ENCODE measurements around the gene MGLL. TPM values are rescaled to one million over a fixed set of nuclear protein-coding genes. Genes with fewer than 3 reads are reported as not detected.

MGLL gene
- total RNA-seq, 1 experiment from 2014 or later = 12.6 TPM

GRCh38 chr3:127825756-127826155, 3.4 kb upstream of the MGLL start:
- DNase-seq (ENCODE audit: unreplicated experiment) = no peak
- Mint-ChIP-seq H3K4me3 (ENCODE audit: unreplicated experiment) (no peak overlapping the region), H3K36me3 (ENCODE audit: insufficient read depth, unreplicated experiment) (no peaks in the 10 kb centered on the region), H3K9me3 (ENCODE audit: unreplicated experiment) (peaks cover 23% of the 10 kb centered on the region), H3K4me1 (ENCODE audit: insufficient read depth, unreplicated experiment) (peaks cover 19% of the 10 kb centered on the region), H3K27ac (ENCODE audit: low read depth, unreplicated experiment) (peak overlapping the region; percentile 7), H3K27me3 (ENCODE audit: insufficient read depth, unreplicated experiment) (no peaks in the 10 kb centered on the region)
- POLR2A ChIA-PET = interaction anchor here (1.1 kb wide), 1 partner anchor 36 kb away, joined by 3 read pairs; no protein-coding TSS in a partner anchor
- no TSS peak for BruUV-seq (replicated peaks)
- CTCF ChIA-PET = interaction anchor here (0.6 to 1.1 kb wide), 2 partner anchors 18 to 46 kb away, joined by 3 to 5 read pairs; no protein-coding TSS in a partner anchor
- TF ChIP-seq CTCF (IDR thresholded peaks at IDR 0.05; ENCODE audit: unreplicated experiment) = no peak
- intact Hi-C loops (cut with micrococcal nuclease) = no loop called here

- Mint-ChIP-seq H3K27ac (ENCODE audit: low read depth, unreplicated experiment) (no peak overlapping the region), H3K27me3 (ENCODE audit: insufficient read depth, unreplicated experiment) (no peaks in the 10 kb centered on the region), H3K36me3 (ENCODE audit: insufficient read depth, unreplicated experiment) (no peaks in the 10 kb centered on the region), H3K9me3 (ENCODE audit: unreplicated experiment) (peaks cover 13% of the 10 kb centered on the region), H3K4me3 (ENCODE audit: unreplicated experiment) (peak overlapping the region; percentile 90), H3K4me1 (ENCODE audit: insufficient read depth, unreplicated experiment) (peaks cover 29% of the 10 kb centered on the region)
- no peak for DNase-seq (ENCODE audit: unreplicated experiment)
- BruUV-seq (replicated peaks) = no TSS peak
- CTCF ChIA-PET = interaction anchor here (0.5 to 0.9 kb wide), 5 partner anchors 70 to 219 kb away, joined by 3 to 4 read pairs (median 4); no protein-coding TSS in a partner anchor
- intact Hi-C loops (cut with micrococcal nuclease) = loop anchor here (5.0 kb wide), 1 partner anchor 172 kb away; no protein-coding TSS in a partner anchor
- no peak for TF ChIP-seq CTCF (IDR thresholded peaks at IDR 0.05; ENCODE audit: unreplicated experiment)
- POLR2A ChIA-PET = interaction anchor here (0.7 to 0.9 kb wide), 2 partner anchors 56 to 140 kb away, joined by 3 read pairs; no protein-coding TSS in a partner anchor
Measured at GRCh38 chr3:127824151-127824825, 2.0 kb upstream of the MGLL start.

- no peak overlapping the region for H3K27ac Mint-ChIP-seq (ENCODE audit: low read depth, unreplicated experiment)
- no peak for TF ChIP-seq CTCF (IDR thresholded peaks at IDR 0.05; ENCODE audit: unreplicated experiment)
- no TSS peak for BruUV-seq (replicated peaks)
- peak overlapping the region; percentile 90 for H3K4me3 Mint-ChIP-seq (ENCODE audit: unreplicated experiment)
- ChIA-PET POLR2A (interaction anchor here (1.2 to 2.9 kb wide), 3 partner anchors 9 to 187 kb away, joined by 3 to 14 read pairs (median 6); no protein-coding TSS in a partner anchor), CTCF (interaction anchor here (0.6 to 1.5 kb wide), 5 partner anchors 127 to 235 kb away, joined by 3 to 4 read pairs (median 3); no protein-coding TSS in a partner anchor)
- H3K9me3 Mint-ChIP-seq (ENCODE audit: unreplicated experiment) = peaks cover 8% of the 10 kb centered on the region
- H3K27me3 Mint-ChIP-seq (ENCODE audit: insufficient read depth, unreplicated experiment) = no peaks in the 10 kb centered on the region
- peaks cover 29% of the 10 kb centered on the region for H3K4me1 Mint-ChIP-seq (ENCODE audit: insufficient read depth, unreplicated experiment)
- intact Hi-C loops (cut with micrococcal nuclease) = loop anchor here (2.0 to 5.0 kb wide), 3 partner anchors 75 to 171 kb away; no protein-coding TSS in a partner anchor
- no peaks in the 10 kb centered on the region for H3K36me3 Mint-ChIP-seq (ENCODE audit: insufficient read depth, unreplicated experiment)
- DNase-seq (ENCODE audit: unreplicated experiment) = no peak
Measured at GRCh38 chr3:127823426-127823857, 1.1 kb upstream of the MGLL start.

- BruUV-seq (replicated peaks) = no TSS peak
- intact Hi-C loops (cut with micrococcal nuclease) = loop anchor here (2.0 to 5.0 kb wide), 3 partner anchors 74 to 171 kb away; no protein-coding TSS in a partner anchor
- H3K27ac Mint-ChIP-seq (ENCODE audit: low read depth, unreplicated experiment) = no peak overlapping the region
- H3K4me3 Mint-ChIP-seq (ENCODE audit: unreplicated experiment) = peak overlapping the region; percentile 90
- H3K27me3 Mint-ChIP-seq (ENCODE audit: insufficient read depth, unreplicated experiment) = no peaks in the 10 kb centered on the region
- CTCF ChIA-PET = interaction anchor here (0.6 to 1.5 kb wide), 5 partner anchors 128 to 235 kb away, joined by 3 to 4 read pairs (median 3); no protein-coding TSS in a partner anchor
- H3K36me3 Mint-ChIP-seq (ENCODE audit: insufficient read depth, unreplicated experiment) = no peaks in the 10 kb centered on the region
- TF ChIP-seq CTCF (IDR thresholded peaks at IDR 0.05; ENCODE audit: unreplicated experiment) = no peak
- H3K4me1 Mint-ChIP-seq (ENCODE audit: insufficient read depth, unreplicated experiment) = peaks cover 29% of the 10 kb centered on the region
- POLR2A ChIA-PET = interaction anchor here (1.2 to 2.9 kb wide), 3 partner anchors 10 to 188 kb away, joined by 3 to 14 read pairs (median 6); no protein-coding TSS in a partner anchor
- no peak for DNase-seq (ENCODE audit: unreplicated experiment)
- peaks cover 8% of the 10 kb centered on the region for H3K9me3 Mint-ChIP-seq (ENCODE audit: unreplicated experiment)
Measured at GRCh38 chr3:127822682-127823425, 539 bp upstream of the MGLL start.

All from MCF 10A (cell line).